ENCODE measurements around the gene AGBL1. TPM values are rescaled to one million over a fixed set of nuclear protein-coding genes. Genes with fewer than 3 reads are reported as not detected.
"Not testable (repeated sequence)": the region's sequence is repeated elsewhere in the genome, so short reads cannot be mapped to it uniquely, and the experiment has no call there.

Gene AGBL1
- total RNA-seq, 4 donors from 2014 or later: 0.40 TPM; not detected in 3

GRCh38 chr15:86505951-86506350 is 426.3 kb downstream of the AGBL1 start:
- Histone ChIP-seq H3K36me3 (no peaks in the 10 kb centered on the region), H3K4me1 (no peaks in the 10 kb centered on the region), H3K4me3 (no peak overlapping the region), H3K27me3 (no peaks in the 10 kb centered on the region), H3K27ac (no peak overlapping the region), H3K9me3 (no peaks in the 10 kb centered on the region)
- no peak for DNase-seq
- TF ChIP-seq CTCF (IDR thresholded peaks at IDR 0.05): no peak
- no peak for TF ChIP-seq POLR2A (IDR thresholded peaks at IDR 0.05)

- no peaks in the 10 kb centered on the region for H3K9me3 ChIP-seq
- no peak for TF ChIP-seq CTCF (IDR thresholded peaks at IDR 0.05)
- TF ChIP-seq POLR2A (IDR thresholded peaks at IDR 0.05): no peak
- no peaks in the 10 kb centered on the region for H3K36me3 ChIP-seq
- H3K4me3 ChIP-seq: no peak overlapping the region
- no peak overlapping the region for H3K27ac ChIP-seq
- no peaks in the 10 kb centered on the region for H3K4me1 ChIP-seq
- no peaks in the 10 kb centered on the region for H3K27me3 ChIP-seq
- no peak for DNase-seq
Measured at GRCh38 chr15:86506401-86506800, 426.7 kb downstream of the AGBL1 start.

- TF ChIP-seq POLR2A (IDR thresholded peaks at IDR 0.05) (no peak), CTCF (IDR thresholded peaks at IDR 0.05) (no peak)
- no peak for DNase-seq
- H3K27me3 ChIP-seq: no peaks in the 10 kb centered on the region
- H3K36me3 ChIP-seq: no peaks in the 10 kb centered on the region
- no peaks in the 10 kb centered on the region for H3K9me3 ChIP-seq
- no peaks in the 10 kb centered on the region for H3K4me1 ChIP-seq
- H3K4me3 ChIP-seq: no peak overlapping the region
- no peak overlapping the region for H3K27ac ChIP-seq
Measured at GRCh38 chr15:86515625-86516024, 436.0 kb downstream of the AGBL1 start.

- H3K4me3 ChIP-seq: no peak overlapping the region
- no peaks in the 10 kb centered on the region for H3K4me1 ChIP-seq
- no peaks in the 10 kb centered on the region for H3K36me3 ChIP-seq
Measured at GRCh38 chr15:86522721-86523120, 443.1 kb downstream of the AGBL1 start.

GRCh38 chr15:86526938-86527690 is 447.4 kb downstream of the AGBL1 start:
- Histone ChIP-seq H3K9me3 (no peaks in the 10 kb centered on the region), H3K4me3 (no peak overlapping the region), H3K27ac (no peak overlapping the region), H3K4me1 (no peaks in the 10 kb centered on the region), H3K36me3 (no peaks in the 10 kb centered on the region), H3K27me3 (no peaks in the 10 kb centered on the region)
- TF ChIP-seq CTCF (IDR thresholded peaks at IDR 0.05) (no peak), POLR2A (IDR thresholded peaks at IDR 0.05) (no peak)
- DNase-seq: no peak

More at GRCh38 chr15:86522721-86523120, 443.1 kb downstream of the AGBL1 start:
- TF ChIP-seq POLR2A (IDR thresholded peaks at IDR 0.05): no peak
- TF ChIP-seq CTCF (IDR thresholded peaks at IDR 0.05): no peak
- no peak for DNase-seq
- Histone ChIP-seq H3K27me3 (no peaks in the 10 kb centered on the region), H3K9me3 (no peaks in the 10 kb centered on the region), H3K27ac (no peak overlapping the region)

GRCh38 chr15:86528094-86528493 is 448.4 kb downstream of the AGBL1 start:
- DNase-seq, H3K9me3 ChIP-seq, H3K27ac ChIP-seq, H3K4me3 ChIP-seq, H3K4me1 ChIP-seq, H3K36me3 ChIP-seq, H3K27me3 ChIP-seq: not testable (repeated sequence)

Measured in Peyer's patch (tissue), 4 donors.